ENCODE measurements around the gene SMPD2.

SMPD2 gene

DNA sequence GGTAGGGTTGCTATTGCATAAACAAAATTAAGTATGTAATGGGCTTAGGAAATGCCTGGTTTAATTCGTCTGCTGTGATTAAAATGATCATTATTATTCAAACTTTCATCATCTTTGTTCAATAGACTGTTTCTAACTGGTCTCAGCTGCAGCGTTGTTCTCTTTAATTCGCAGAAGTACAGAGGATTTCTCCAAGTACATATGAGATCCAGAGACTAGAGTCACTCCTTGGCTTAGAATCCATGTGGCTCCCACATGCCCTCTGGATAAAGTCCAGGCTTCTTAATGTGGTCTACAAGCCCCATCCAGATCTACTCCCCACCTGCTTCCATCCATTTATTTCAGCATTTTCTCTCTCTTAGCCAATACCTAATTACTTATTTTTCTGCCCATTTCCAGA is 43.6 kb downstream of the SMPD2 start:
- DNase-seq (ENCODE audit: low read depth, low spot score): no peak
- POLR2A ChIA-PET: no interaction called here
- TF ChIP-seq, protein P1, sequence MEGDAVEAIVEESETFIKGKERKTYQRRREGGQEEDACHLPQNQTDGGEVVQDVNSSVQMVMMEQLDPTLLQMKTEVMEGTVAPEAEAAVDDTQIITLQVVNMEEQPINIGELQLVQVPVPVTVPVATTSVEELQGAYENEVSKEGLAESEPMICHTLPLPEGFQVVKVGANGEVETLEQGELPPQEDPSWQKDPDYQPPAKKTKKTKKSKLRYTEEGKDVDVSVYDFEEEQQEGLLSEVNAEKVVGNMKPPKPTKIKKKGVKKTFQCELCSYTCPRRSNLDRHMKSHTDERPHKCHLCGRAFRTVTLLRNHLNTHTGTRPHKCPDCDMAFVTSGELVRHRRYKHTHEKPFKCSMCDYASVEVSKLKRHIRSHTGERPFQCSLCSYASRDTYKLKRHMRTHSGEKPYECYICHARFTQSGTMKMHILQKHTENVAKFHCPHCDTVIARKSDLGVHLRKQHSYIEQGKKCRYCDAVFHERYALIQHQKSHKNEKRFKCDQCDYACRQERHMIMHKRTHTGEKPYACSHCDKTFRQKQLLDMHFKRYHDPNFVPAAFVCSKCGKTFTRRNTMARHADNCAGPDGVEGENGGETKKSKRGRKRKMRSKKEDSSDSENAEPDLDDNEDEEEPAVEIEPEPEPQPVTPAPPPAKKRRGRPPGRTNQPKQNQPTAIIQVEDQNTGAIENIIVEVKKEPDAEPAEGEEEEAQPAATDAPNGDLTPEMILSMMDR (IDR thresholded peaks at IDR 0.05; ENCODE audit: insufficient read depth, low read length, missing control alignments): no peak
- H3K4me3 ChIP-seq (ENCODE audit: low read depth, low read length): no peak overlapping the region
- CTCF ChIA-PET: no interaction called here

DNA sequence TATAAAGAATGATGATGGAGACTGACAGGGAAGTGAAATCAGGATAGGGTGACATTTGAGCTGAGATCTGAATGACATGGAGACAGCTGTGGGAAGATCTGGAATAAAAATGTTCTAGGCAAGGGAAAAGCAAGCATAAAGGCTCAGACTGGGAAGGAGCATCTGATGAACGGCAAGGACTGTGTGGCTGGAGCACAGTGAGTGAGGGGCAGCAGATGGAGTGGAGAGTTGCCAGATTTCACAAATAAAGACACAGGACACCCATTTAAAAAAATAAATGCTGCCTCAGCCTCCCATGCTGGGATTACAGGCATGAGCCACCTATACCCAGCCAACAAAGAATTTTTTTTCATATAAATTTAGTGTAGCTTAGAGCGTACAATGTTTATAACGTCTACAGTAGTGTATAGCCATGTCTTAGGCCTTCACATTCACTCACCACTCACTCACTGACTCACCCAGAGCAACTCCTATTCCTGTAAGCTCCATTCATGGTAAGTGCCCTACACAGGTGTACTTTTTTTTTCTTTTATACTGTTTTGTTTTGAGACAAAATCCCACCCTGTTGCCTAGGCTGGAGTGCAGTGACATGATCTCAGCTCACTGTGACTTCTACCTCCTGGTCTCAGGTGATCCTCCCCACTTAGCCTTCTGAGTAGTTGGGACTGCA is 44.9 kb downstream of the SMPD2 start:
- H3K4me3 ChIP-seq (ENCODE audit: low read depth, low read length): no peak overlapping the region
- ChIA-PET POLR2A (no interaction called here), CTCF (no interaction called here)
- no peak for DNase-seq (ENCODE audit: low read depth, low spot score)
- TF ChIP-seq, protein P1 (IDR thresholded peaks at IDR 0.05; ENCODE audit: insufficient read depth, low read length, missing control alignments): no peak

DNA sequence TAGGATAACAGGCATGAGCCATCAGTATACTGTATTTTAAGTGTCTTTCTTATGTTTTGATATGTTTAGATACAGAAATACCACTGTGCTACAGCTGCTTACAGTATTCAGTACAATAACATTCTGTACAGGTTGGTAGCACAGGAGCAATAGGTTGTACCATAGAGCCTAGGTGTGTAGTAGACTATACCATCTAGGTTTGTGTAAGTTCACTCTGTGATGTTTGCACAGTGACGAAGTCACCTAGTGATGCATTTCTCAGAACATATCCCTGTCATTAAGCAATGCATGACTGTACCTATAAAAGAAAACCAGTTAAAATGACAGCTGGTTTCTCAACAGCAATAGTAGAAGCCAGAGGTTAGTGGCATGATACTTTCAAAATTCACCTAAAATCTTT is 45.5 kb downstream of the SMPD2 start:
- TF ChIP-seq, protein P1 (IDR thresholded peaks at IDR 0.05; ENCODE audit: insufficient read depth, low read length, missing control alignments): no peak
- no peak overlapping the region for H3K4me3 ChIP-seq (ENCODE audit: low read depth, low read length)
- ChIA-PET CTCF (no interaction called here), POLR2A (no interaction called here)
- DNase-seq (ENCODE audit: low read depth, low spot score): no peak

DNA sequence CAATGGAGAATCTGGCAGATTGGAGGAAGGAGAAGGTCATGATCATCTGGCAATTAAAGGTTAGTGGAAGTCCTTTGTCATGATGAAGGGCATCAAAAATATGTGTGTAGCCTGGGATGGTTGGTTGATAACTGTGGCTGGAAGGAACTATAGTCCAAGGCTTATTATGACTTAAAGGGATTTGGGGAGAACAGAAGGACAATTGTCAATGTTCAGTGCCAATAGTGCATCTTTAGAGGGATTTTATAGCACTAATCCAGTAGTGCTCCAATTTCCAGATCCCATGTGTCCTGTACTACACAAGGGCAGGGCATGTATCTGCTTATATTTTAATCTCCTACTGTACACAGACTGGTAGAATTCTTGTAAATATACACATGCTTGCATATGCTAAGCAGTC is 47.5 kb downstream of the SMPD2 start:
- TF ChIP-seq, protein P1 (IDR thresholded peaks at IDR 0.05; ENCODE audit: insufficient read depth, low read length, missing control alignments): no peak
- H3K4me3 ChIP-seq (ENCODE audit: low read depth, low read length): no peak overlapping the region
- ChIA-PET POLR2A (no interaction called here), CTCF (no interaction called here)
- no peak for DNase-seq (ENCODE audit: low read depth, low spot score)

DNA sequence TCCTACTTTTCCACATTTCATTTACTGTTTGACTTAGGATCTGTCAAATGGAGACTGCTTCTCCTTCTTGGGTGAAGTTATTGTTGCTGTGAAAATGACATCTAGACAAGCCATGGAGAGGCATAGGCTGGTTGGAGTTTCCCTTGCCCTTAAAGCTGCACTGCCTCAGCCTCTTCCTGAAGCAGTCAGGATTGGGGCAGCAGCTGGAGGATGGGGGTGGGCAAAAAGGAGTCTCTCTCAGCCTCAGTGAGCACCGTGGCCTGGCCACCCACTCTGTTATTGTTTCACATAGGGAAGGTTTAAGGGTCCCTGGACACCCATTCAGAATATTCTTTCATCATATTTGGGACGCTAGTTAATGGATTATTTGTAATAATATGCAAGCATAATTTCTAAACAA is 50.2 kb downstream of the SMPD2 start:
- TF ChIP-seq, protein P1 (IDR thresholded peaks at IDR 0.05; ENCODE audit: insufficient read depth, low read length, missing control alignments): no peak
- CTCF ChIA-PET: no interaction called here
- DNase-seq (ENCODE audit: low read depth, low spot score): no peak
- POLR2A ChIA-PET: no interaction called here
- H3K4me3 ChIP-seq (ENCODE audit: low read depth, low read length): no peak overlapping the region

DNA sequence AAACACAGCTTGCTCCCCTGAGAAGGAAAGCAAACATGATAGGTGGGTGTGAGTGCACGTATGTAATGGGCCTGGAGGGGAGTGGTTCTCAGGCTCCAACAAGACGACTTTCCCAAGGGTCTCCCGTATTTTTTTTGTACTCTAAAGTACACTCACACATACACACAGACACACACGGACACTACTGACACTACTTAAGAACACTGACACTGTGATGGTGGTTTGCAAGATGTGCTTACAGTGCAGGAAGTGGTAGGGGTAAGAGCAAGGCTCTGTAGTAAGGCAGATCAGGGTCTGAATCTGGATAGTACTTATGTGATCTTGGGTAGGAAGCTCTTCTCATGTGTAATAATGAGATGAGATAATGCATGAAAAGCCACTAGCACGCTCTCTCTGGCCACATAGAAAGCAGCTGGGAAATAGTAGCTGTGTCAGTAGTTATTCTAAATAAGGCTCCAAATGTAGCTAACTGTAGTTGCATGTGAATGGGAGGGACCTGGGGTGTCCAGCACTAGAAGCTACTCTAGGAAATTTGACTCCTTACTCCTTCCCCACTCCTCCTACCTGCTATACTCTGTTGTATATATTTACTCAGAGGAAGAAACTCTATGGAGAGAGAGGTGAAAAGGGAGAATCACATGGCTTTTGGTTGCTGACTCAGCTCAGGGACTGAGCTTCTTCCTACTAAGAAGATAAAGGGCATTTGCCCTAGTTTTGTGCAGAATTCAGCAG is 50.8 kb downstream of the SMPD2 start:
- TF ChIP-seq, protein P1 (IDR thresholded peaks at IDR 0.05; ENCODE audit: insufficient read depth, low read length, missing control alignments): no peak
- CTCF ChIA-PET: no interaction called here
- POLR2A ChIA-PET: no interaction called here
- no peak for DNase-seq (ENCODE audit: low read depth, low spot score)
- H3K4me3 ChIP-seq (ENCODE audit: low read depth, low read length): no peak overlapping the region

All from AG04449 (cell line).